Subcutaneous adipose tissue (tissue), 4 donors: ENCODE results near the gene RPL36A. TPM values are rescaled to one million over a fixed set of nuclear protein-coding genes. Genes with fewer than 3 reads are reported as not detected.

Experiments
- total RNA-seq, 4 donors: library from RNA; depleted of rRNA; stranded (reverse); fragments of >200 nt; gene quantifications; one replicate each; pipeline ENCODE4 v1.1.0, GENCODE V29; 2016
- TF ChIP-seq, protein P1 (sequence below): fragments of 450-650 bp; IDR thresholded peaks from one replicate; pipeline ENCODE4 v1.5.1; 2016; ENCODE audit warnings: low read depth, mild to moderate bottlenecking, control low read depth, antibody characterized with exemption, moderate library complexity

The RPL36A gene
- total RNA-seq, 4 donors from 2014 or later, result 559 to 2,041 (median 1,502) TPM

DNA sequence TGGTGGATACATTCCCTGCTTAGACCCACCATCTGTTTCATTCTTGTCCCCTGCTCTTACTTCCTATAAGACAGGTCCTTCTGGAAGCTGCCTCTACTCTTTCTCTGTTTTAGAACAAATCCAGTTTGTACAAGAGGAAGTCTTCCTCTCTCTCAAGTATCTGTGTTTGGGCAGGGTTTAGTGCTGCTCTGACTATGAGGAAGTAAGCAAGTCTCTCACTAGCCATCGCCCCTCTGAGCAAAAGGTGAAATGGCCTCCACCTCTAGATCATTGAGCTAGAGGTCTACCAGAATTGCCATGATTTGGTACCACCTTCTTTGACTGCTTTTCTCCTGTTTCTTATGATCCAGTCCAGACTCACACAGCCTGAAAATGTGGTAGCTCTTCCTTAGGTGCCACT is 13.3 kb upstream of the RPL36A start:
- TF ChIP-seq, protein P1, sequence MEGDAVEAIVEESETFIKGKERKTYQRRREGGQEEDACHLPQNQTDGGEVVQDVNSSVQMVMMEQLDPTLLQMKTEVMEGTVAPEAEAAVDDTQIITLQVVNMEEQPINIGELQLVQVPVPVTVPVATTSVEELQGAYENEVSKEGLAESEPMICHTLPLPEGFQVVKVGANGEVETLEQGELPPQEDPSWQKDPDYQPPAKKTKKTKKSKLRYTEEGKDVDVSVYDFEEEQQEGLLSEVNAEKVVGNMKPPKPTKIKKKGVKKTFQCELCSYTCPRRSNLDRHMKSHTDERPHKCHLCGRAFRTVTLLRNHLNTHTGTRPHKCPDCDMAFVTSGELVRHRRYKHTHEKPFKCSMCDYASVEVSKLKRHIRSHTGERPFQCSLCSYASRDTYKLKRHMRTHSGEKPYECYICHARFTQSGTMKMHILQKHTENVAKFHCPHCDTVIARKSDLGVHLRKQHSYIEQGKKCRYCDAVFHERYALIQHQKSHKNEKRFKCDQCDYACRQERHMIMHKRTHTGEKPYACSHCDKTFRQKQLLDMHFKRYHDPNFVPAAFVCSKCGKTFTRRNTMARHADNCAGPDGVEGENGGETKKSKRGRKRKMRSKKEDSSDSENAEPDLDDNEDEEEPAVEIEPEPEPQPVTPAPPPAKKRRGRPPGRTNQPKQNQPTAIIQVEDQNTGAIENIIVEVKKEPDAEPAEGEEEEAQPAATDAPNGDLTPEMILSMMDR, result no peak

DNA sequence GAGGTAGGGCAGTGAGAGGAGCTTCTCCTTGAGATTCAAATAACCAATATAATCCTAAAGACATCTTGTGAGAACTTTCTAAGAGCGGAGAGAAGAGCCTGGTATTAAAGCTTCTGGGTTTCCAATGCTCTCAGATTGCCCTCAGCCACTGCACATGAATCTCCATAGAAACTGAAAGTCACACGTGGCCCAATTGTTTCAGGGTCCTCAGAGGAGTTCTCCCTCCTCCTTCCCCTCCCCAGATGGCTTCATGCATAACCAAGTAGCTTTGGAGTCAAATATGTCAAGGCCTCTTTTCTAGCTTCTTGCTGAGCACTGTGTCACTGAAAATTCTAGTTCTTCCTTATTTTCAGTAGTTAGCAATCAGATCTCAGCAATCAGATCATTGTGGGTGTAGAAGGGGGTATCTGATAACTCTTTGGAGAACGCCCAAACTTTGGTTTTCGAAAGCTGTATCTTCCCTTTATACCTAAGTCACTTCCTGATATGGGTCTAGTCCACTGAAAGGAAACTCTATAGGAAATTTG is 7.1 kb upstream of the RPL36A start:
- TF ChIP-seq, protein P1, result no peak

DNA sequence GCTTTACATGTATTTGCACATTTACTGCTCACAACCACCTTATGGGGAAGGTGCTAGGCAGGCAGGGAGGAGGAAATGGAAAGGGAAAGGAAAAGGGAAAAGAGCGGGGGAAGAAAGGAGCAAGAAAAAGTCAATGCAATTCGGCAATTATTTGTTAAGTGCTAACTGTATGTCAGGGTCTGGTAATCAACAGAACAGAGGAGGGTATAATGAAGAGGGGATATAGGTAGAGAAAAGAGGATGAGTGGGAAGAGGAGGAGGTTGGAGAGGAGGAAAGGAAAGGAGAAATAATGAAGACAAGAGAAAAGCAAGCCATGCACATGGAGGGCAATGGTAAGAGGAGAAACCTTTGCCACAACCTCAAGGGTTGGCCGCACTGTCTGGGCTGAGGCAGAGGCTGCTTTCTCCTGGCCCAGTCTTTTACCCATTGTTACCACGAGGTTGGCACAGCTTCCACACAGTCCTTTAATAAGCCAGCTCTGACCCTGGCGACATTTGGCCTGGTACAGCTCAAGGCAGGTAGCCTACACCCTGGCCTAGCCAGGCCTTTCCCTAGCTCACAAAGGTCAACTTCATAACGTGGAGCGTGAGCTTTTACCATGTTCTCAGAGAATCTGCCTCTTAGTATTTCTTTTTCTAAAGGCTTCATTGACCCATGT is 5.7 kb upstream of the RPL36A start:
- TF ChIP-seq, protein P1, result no peak

DNA sequence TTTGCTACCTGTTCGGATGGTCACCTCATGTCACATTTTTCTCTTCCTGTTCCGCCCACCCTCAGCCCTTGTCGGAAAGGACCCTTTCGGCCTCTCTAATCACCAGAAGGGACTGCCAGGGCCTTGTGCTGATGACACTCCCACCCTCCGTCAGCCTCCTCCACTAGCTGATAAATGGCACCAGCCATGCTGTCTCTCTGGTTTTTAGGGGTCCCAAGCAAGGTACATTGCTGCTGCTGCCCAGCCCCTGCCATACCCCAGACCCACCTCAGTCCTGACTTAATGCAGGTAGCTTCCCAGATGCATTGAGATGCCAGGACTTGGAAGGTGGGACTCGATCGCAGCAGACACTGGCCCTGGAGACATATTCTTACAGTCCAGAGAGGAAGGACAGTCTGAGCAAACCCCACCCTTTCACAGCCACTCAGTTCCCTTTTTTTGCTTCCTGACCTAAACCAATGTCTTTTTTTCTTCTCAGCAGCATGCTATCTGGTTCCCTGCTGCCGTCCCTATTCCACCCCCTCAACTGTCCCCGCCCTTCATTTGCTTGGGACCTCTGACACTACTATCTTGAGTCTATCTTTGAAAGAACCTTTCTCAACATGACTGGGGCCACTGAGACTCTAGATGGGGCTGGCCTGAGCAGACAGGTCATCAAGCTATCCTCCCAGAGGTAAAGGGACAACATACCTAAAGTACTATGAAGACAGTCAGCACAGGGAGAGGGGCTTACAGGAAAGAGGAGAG is 4.8 kb upstream of the RPL36A start, which contains the start of gene BTK:
BTK (minus strand) TSS at position 397 of the 747 bp plus-strand sequence. CDS start 10,907 bp downstream, outside the sequence.
- TF ChIP-seq, protein P1, result no peak

DNA sequence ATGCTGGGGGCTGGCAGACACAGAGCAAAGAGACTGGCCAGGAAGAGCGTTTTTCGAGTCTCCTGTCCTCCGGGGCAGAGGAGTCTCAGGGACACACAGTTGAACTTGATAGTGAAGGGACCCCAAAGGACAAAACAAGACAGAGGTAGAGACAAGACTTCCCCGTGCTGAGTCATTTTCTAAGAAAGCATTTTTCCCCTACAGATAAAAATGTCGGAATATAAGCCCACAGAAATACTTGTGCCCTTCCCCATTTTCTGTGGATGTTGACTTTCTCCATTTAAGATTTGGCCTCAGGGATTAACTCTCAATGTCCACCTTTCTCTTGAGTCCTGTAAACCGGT is 4.3 kb upstream of the RPL36A start:
- TF ChIP-seq, protein P1, result no peak

DNA sequence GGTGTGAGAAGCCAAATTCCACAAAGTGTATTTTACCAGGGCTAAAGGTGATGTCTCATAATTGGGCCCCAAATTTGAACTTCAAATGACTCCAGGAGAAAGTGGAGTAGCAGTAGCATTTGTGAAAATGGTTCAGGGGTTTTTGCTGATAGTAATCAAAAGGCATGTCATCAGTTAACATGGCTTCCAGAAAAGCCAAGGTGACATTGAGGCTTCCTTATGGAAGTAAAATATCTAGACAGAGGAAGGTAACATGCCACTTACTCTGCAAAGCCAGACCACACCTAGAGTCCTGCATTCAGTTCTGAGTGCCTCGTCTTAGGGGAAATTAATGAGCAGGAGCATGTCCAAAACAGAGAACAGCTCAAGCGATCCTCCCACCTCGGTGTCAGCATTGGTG is 2.2 kb upstream of the RPL36A start:
- TF ChIP-seq, protein P1, result no peak

DNA sequence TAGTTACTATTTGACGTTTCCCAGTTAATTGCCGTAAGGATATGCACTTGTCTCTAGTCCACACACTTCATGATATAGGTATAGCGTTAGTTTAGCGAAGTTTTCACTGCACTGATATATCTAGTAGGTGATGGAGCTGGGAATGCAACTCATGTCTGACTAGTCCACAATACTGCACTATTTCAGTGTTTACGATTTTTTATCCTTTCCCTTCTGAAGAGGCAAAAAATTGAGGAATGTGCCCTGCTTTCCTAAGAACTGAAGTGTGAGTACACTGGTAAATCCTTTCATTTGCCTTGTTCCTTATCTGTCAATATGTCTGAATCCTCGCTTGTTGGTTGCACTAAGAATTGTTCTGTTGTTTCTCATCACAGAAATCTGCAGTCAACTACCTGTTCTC is 1.0 kb downstream of the RPL36A start:
- TF ChIP-seq, protein P1, result no peak
